ENCODE data around the gene OR5B3. TPM values are rescaled to one million over a fixed set of nuclear protein-coding genes. Genes with fewer than 3 reads are reported as not detected.

OR5B3 gene
- polyA plus RNA-seq, 1 donor (not counting 4 experiments of a cell fraction or from before 2014, with no cell fraction given): not detected

GRCh38 chr11:58434217-58434616 lies 27.5 kb upstream of the OR5B3 start:
- Histone ChIP-seq H3K4me3 (ENCODE audit: control insufficient read depth in 2 of 3, extremely low read depth in 1 of 3, insufficient read depth in 2 of 3, low read depth in 1 of 3, low read length in 3 of 3) (no peak overlapping the region), H3K27ac (ENCODE audit: control insufficient read depth, insufficient read depth, low read length) (no peak overlapping the region), H3K27me3 (ENCODE audit: control insufficient read depth, extremely low read depth, insufficient read depth, low read length) (no peaks in the 10 kb centered on the region), H3K4me1 (ENCODE audit: control insufficient read depth, extremely low read depth, insufficient read depth, low read length) (no peaks in the 10 kb centered on the region), H3K79me2 (ENCODE audit: control insufficient read depth, insufficient read depth, low read length) (no peaks in the 10 kb centered on the region), H3K9me3 (ENCODE audit: control insufficient read depth, low read depth, low read length) (no peaks in the 10 kb centered on the region), H3K9ac (ENCODE audit: control insufficient read depth, extremely low read depth, insufficient read depth, low read length) (no peak overlapping the region), H3K4me2 (ENCODE audit: control insufficient read depth, extremely low read depth, insufficient read depth, low read depth, low read length) (no peak overlapping the region), H2AFZ (ENCODE audit: control insufficient read depth, low read length) (no peak overlapping the region), H4K20me1 (ENCODE audit: control insufficient read depth, extremely low read depth, insufficient read depth, low read length) (no peaks in the 10 kb centered on the region), H3K36me3 (ENCODE audit: control insufficient read depth in 2 of 2, extremely low read depth in 1 of 2, insufficient read depth in 2 of 2, low read length in 2 of 2) (no peaks in the 10 kb centered on the region), H3K9me1 (ENCODE audit: control insufficient read depth, extremely low read depth, insufficient read depth, low read length) (no peaks in the 10 kb centered on the region)
- DNase-seq (ENCODE audit: low read depth, low spot score) (no peak), FAIRE-seq (no peak)
- TF ChIP-seq CTCF (optimal IDR thresholded peaks at IDR 0.05 in 1 of 3, IDR thresholded peaks at IDR 0.05 in 1 of 3, conservative IDR thresholded peaks at IDR 0.05 in 1 of 3; ENCODE audit: extremely low read depth in 1 of 3, insufficient read depth in 2 of 3, low read length in 3 of 3) (no peak), EZH2 (IDR thresholded peaks at IDR 0.05; ENCODE audit: low read length) (no peak)
- dilution Hi-C loops (cut with MboI; ENCODE audit: extremely low pct_ligation_motif_present, low sequenced_read_pairs): no loop called here

GRCh38 chr11:58433638-58434203 lies 27.0 kb upstream of the OR5B3 start:
- H3K9ac ChIP-seq (ENCODE audit: control insufficient read depth, extremely low read depth, insufficient read depth, low read length): no peak overlapping the region
- no peaks in the 10 kb centered on the region for H3K79me2 ChIP-seq (ENCODE audit: control insufficient read depth, insufficient read depth, low read length)
- no peaks in the 10 kb centered on the region for H3K27me3 ChIP-seq (ENCODE audit: control insufficient read depth, extremely low read depth, insufficient read depth, low read length)
- TF ChIP-seq CTCF (optimal IDR thresholded peaks at IDR 0.05 in 1 of 3, IDR thresholded peaks at IDR 0.05 in 1 of 3, conservative IDR thresholded peaks at IDR 0.05 in 1 of 3; ENCODE audit: extremely low read depth in 1 of 3, insufficient read depth in 2 of 3, low read length in 3 of 3) (no peak), EZH2 (IDR thresholded peaks at IDR 0.05; ENCODE audit: low read length) (no peak)
- H3K4me2 ChIP-seq (ENCODE audit: control insufficient read depth, extremely low read depth, insufficient read depth, low read depth, low read length): no peak overlapping the region
- H3K4me3 ChIP-seq (ENCODE audit: control insufficient read depth in 2 of 3, extremely low read depth in 1 of 3, insufficient read depth in 2 of 3, low read depth in 1 of 3, low read length in 3 of 3): no peak overlapping the region
- no peak for DNase-seq (ENCODE audit: low read depth, low spot score)
- no peak for FAIRE-seq
- H3K4me1 ChIP-seq (ENCODE audit: control insufficient read depth, extremely low read depth, insufficient read depth, low read length): no peaks in the 10 kb centered on the region
- no peak overlapping the region for H3K27ac ChIP-seq (ENCODE audit: control insufficient read depth, insufficient read depth, low read length)
- H3K9me3 ChIP-seq (ENCODE audit: control insufficient read depth, low read depth, low read length): no peaks in the 10 kb centered on the region
- no peaks in the 10 kb centered on the region for H4K20me1 ChIP-seq (ENCODE audit: control insufficient read depth, extremely low read depth, insufficient read depth, low read length)
- H2AFZ ChIP-seq (ENCODE audit: control insufficient read depth, low read length): no peak overlapping the region
- dilution Hi-C loops (cut with MboI; ENCODE audit: extremely low pct_ligation_motif_present, low sequenced_read_pairs): no loop called here
- no peaks in the 10 kb centered on the region for H3K36me3 ChIP-seq (ENCODE audit: control insufficient read depth in 2 of 2, extremely low read depth in 1 of 2, insufficient read depth in 2 of 2, low read length in 2 of 2)
- no peaks in the 10 kb centered on the region for H3K9me1 ChIP-seq (ENCODE audit: control insufficient read depth, extremely low read depth, insufficient read depth, low read length)

Measured in keratinocyte (primary cell).